ENCODE results near the gene CFAP45.

Gene CFAP45

DNA sequence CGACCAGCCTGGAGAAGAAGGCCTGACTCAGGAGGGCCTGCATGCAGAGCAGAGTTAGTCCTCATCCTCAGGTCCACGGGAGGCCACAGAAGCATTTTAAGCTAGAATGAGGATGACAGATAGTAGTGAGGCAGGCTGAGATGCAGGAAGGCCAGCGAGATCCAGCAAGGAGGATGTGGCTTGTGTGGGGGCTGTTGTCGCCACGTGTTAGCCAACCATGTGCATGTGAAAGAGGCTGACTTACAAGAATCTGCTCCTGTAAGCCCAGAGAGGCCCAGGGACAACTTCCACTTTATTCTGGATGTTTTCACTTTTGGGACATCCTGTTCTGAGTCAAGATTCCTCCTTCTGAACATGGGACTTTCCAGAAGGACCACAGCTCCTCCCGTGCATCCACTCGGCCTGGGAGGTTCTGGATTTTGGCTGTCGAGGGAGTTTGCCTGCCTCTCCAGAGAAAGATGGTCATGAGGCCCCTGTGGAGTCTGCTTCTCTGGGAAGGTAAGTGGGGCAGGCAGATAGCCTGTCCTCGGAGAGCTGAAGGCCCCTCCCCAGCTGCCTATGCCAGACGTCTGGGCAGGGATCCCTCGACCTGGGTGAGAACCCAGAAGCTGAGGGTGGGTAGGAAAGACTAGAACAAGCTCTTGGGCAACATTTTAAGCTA is 73.4 kb downstream of the CFAP45 start, which contains the start of gene SLAMF8:
Gene SLAMF8 (plus strand): TSS at position 433 of the 661 bp plus-strand sequence. CDS start 26 bp downstream, at position 459.
- no peak for DNase-seq (ENCODE audit: low spot score)

DNA sequence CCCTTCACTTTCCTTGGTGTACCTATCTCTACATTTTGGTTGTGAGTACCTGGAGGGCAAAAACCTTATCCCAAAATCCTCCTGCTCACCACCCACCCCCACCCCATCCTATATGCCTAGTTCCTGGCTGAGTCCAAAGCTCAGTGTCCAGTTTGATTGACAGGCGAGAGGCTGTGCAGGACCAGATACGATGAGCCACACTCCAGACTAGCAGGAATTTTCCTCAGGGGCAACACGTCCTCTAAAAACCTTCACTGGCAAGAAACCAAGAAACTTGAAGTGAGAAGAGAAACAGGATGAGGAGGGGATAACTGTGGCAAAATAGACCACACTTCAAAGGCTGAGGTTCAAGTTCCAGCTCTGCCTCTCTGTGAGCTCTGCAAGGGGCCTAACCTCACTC is 74.4 kb downstream of the CFAP45 start:
- no peak for DNase-seq (ENCODE audit: low spot score)

DNA sequence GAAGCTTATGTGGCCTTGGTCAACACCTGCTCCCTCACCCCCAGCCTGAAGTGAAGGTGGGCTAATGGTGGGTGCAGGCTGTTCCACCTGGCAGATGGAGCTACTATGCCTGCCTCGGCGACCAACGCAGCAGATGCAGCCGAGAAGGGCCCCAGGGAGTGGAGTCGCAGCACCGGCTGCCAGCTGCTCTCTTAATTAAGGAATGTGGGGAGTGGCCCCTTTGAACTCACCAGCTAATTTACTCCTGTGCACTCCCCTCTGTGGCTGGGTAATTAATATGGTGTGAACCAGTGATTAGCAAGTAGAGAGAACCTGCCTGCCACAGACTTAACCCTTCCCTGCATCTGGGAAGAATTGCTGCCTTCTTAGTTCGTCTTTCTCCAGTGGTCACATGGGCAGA is 76.6 kb downstream of the CFAP45 start:
- no peak for DNase-seq (ENCODE audit: low spot score)

Data from HuH-7 (cell line).